Kidney epithelial cell (primary cell): ENCODE data around the gene EN2. TPM values are rescaled to one million over a fixed set of nuclear protein-coding genes. Genes with fewer than 3 reads are reported as not detected.
"Not testable (repeated sequence)": the region's sequence is repeated elsewhere in the genome, so short reads cannot be mapped to it uniquely, and the experiment has no call there.

ENCODE experiments used
- DNase-seq: peaks from one replicate; pipeline ENCODE4 v3.0.0-alpha.2; 2010; ENCODE audit warnings: low read depth
- H3K27me3 ChIP-seq: 2 replicates; pipeline ENCODE4 v1.6.0; 2011; ENCODE audit warnings: low read length; ENCODE audit not compliant: control insufficient read depth, insufficient read depth
- H3K36me3 ChIP-seq: 2 replicates; pipeline ENCODE4 v1.5.1; 2011; ENCODE audit warnings: low read length; ENCODE audit not compliant: control insufficient read depth, insufficient read depth
- H3K4me3 ChIP-seq: 2 replicates; pipeline ENCODE4 v1.5.1; 2011; ENCODE audit warnings: low read depth, mild to moderate bottlenecking, control low read depth, low read length
- total RNA-seq: library from RNA; depleted of rRNA; stranded (reverse); fragments of >200 nt; gene quantifications from 2 replicates; pipeline ENCODE4 v1.2.3, GENCODE V29; 2015
- TF ChIP-seq, protein P1 (sequence below): IDR thresholded peaks from 2 replicates; pipeline ENCODE4 v1.5.1; 2011; ENCODE audit warnings: mild to moderate bottlenecking, moderate library complexity, low read length, control low read depth, inconsistent platforms; ENCODE audit not compliant: insufficient read depth, poor library complexity, severe bottlenecking

The EN2 gene
- total RNA-seq, 1 donor from 2014 or later = 0.17 TPM

GRCh38 chr7:155438777-155439176 is 19.2 kb upstream of the EN2 start:
- no peaks in the 10 kb centered on the region for H3K36me3 ChIP-seq
- DNase-seq = no peak
- TF ChIP-seq, protein P1, sequence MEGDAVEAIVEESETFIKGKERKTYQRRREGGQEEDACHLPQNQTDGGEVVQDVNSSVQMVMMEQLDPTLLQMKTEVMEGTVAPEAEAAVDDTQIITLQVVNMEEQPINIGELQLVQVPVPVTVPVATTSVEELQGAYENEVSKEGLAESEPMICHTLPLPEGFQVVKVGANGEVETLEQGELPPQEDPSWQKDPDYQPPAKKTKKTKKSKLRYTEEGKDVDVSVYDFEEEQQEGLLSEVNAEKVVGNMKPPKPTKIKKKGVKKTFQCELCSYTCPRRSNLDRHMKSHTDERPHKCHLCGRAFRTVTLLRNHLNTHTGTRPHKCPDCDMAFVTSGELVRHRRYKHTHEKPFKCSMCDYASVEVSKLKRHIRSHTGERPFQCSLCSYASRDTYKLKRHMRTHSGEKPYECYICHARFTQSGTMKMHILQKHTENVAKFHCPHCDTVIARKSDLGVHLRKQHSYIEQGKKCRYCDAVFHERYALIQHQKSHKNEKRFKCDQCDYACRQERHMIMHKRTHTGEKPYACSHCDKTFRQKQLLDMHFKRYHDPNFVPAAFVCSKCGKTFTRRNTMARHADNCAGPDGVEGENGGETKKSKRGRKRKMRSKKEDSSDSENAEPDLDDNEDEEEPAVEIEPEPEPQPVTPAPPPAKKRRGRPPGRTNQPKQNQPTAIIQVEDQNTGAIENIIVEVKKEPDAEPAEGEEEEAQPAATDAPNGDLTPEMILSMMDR = no peak
- H3K27me3 ChIP-seq = peaks cover 19% of the 10 kb centered on the region
- no peak overlapping the region for H3K4me3 ChIP-seq

- Histone ChIP-seq H3K27me3 (peaks cover 19% of the 10 kb centered on the region), H3K36me3 (no peaks in the 10 kb centered on the region), H3K4me3 (no peak overlapping the region)
- DNase-seq = no peak
- TF ChIP-seq, protein P1 = no peak
Observed at GRCh38 chr7:155439311-155440017, 18.5 kb upstream of the EN2 start.

DNA sequence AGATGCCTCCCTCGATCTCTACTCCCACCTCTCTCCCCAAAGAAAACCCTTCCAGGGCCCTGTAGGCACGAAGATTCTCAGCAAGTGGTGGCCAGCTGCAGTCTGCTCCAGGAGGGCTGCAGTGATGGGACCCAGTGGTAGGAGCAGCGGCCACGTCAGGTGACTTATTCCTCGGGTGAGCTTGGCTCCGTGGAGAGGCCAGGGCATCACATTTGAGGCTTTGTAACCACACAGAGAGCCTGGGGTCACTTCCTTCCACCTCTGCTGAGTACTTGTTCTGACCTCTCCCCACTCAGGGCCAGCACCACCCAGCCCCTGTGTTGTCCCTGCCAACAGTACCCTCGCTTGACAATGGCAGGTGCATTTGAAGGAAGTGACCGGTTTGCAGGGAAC is 17.9 kb upstream of the EN2 start:
- TF ChIP-seq, protein P1 = no peak
- no peak overlapping the region for H3K4me3 ChIP-seq
- peaks cover 19% of the 10 kb centered on the region for H3K27me3 ChIP-seq
- no peak for DNase-seq
- no peaks in the 10 kb centered on the region for H3K36me3 ChIP-seq

DNA sequence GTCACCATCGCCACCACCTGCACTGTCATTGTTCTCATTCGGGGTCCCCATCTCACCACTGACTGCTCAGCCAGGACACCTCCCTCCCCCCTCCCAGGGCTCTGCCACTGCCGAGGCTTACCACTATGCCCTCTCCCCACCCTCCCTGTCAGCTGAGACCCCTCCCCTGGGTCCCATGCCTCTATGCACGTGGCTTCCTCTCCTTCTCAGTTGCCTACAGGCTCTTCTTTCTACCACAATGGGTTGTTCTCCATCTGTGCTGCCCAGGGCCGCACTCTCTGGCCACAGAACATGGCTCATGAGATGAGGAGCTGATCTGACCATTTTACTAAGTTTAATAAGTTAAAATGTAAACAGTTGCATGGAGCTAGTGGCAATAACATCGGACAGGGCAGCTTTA is 16.1 kb upstream of the EN2 start:
- H3K36me3 ChIP-seq = no peaks in the 10 kb centered on the region
- no peak for DNase-seq
- H3K27me3 ChIP-seq = peaks cover 19% of the 10 kb centered on the region
- TF ChIP-seq, protein P1 = no peak
- no peak overlapping the region for H3K4me3 ChIP-seq

- peaks cover 29% of the 10 kb centered on the region for H3K27me3 ChIP-seq
Observed at GRCh38 chr7:155444746-155445145, 13.2 kb upstream of the EN2 start.

GRCh38 chr7:155445606-155446005 is 12.3 kb upstream of the EN2 start:
- not testable (repeated sequence) for H3K4me3 ChIP-seq, DNase-seq, H3K36me3 ChIP-seq
- H3K27me3 ChIP-seq = peaks cover 35% of the 10 kb centered on the region

More at GRCh38 chr7:155444746-155445145, 13.2 kb upstream of the EN2 start:
- TF ChIP-seq, protein P1 = no peak
- no peak for DNase-seq
- Histone ChIP-seq H3K4me3 (no peak overlapping the region), H3K36me3 (no peaks in the 10 kb centered on the region)
